ENCODE results near the gene NT5E.
A peak's percentile ranks its signal among the peaks of the same experiment; 100 is the strongest.

Gene NT5E

DNA sequence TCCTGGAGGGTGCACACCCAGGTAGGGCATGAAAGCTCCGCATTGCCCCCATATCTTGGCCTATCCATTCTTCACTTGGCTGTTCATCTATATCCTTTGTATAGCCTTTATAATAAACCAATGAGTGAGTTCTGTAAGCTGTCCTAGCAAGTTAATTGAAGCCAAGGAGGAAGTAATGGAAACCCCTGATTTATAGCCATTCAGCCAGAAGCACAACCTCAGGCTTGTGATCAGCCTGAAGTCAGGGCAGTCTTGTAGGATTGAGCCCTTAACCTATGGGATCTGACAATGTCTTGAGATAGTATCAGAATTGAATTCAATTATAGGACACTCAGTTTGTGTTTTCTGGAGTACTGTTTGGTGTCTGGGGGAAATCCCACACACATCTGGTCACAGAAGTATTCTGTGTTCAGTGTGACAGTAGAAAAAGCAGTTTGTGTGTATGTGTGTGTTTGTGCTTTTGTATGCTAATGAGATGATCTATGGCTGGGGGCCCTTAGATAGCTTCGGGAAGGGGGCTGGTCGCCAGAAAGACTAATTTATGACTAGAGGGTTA lies 5.7 kb downstream of the NT5E start:
- TF ChIP-seq, protein P1, sequence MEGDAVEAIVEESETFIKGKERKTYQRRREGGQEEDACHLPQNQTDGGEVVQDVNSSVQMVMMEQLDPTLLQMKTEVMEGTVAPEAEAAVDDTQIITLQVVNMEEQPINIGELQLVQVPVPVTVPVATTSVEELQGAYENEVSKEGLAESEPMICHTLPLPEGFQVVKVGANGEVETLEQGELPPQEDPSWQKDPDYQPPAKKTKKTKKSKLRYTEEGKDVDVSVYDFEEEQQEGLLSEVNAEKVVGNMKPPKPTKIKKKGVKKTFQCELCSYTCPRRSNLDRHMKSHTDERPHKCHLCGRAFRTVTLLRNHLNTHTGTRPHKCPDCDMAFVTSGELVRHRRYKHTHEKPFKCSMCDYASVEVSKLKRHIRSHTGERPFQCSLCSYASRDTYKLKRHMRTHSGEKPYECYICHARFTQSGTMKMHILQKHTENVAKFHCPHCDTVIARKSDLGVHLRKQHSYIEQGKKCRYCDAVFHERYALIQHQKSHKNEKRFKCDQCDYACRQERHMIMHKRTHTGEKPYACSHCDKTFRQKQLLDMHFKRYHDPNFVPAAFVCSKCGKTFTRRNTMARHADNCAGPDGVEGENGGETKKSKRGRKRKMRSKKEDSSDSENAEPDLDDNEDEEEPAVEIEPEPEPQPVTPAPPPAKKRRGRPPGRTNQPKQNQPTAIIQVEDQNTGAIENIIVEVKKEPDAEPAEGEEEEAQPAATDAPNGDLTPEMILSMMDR (IDR thresholded peaks at IDR 0.05; ENCODE audit: low read depth, low read length) = no peak
- no peak overlapping the region for H3K4me3 ChIP-seq (replicated peaks in 1 of 2; ENCODE audit: low read depth in 2 of 2, low read length in 2 of 2)
- DNase-seq (ENCODE audit: low read depth in 2 of 2) = no peak

DNA sequence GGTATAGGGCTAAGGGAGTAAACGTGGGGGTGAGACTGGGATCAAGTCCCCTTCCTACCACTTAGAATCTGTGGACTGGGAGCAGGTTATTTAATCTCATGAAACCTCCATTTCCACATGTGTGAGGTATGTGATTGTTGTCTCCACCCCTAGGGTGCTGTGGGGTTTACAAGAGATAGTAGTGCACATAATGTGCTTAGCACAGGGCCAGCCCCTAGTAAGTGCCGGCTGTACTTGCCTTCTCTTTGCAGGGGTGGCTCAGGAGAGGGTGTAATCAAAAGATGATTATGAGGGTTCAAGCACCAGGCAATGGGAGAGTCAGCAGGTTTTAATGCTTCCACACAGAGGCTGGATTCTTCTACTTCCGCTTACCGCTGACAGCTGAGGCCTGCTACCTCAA lies 6.9 kb downstream of the NT5E start:
- TF ChIP-seq, protein P1 (IDR thresholded peaks at IDR 0.05; ENCODE audit: low read depth, low read length) = no peak
- H3K4me3 ChIP-seq (replicated peaks in 1 of 2; ENCODE audit: low read depth in 2 of 2, low read length in 2 of 2) = no peak overlapping the region
- DNase-seq (ENCODE audit: low read depth in 2 of 2) = no peak

DNA sequence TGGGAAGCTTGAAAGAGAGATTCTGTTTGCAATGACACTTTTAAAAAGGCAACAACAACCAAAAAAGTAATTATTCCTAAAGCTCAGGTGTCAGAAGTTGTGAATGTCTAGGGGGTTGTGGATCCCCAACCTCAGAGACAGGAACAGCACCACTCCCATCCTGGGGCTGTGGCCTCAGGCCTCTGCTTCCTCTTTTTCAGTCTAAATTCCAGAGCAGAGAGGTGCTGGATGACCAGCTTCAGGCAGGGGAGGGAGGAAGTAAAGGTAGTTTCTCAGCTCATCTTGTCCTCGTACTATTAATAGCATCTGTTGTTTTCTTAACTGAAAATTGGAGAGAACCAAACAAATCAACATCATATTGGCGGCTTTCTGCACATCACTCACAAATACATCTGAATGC lies 8.3 kb downstream of the NT5E start:
- TF ChIP-seq, protein P1 (IDR thresholded peaks at IDR 0.05; ENCODE audit: low read depth, low read length) = no peak
- no peak for DNase-seq (ENCODE audit: low read depth in 2 of 2)
- H3K4me3 ChIP-seq (replicated peaks in 1 of 2; ENCODE audit: low read depth in 2 of 2, low read length in 2 of 2) = no peak overlapping the region

DNA sequence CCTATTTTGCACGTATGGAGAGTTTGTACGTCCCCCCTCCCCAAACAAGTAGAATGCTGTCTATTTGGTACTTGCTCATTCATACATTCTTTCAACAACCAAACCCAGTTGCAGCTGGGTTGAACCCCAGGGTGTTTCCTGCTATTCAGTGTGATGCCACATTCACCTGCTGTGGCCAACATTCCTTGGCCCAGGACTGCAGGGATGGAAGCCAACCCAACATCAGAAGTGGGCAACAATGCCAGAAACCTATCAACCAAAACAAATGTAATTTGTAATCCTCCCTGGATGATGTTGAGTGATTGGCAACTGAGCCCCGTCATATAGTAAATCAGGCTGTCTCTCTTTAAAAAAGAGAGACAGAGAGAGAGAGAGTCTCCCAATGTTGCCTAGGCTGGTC lies 8.9 kb downstream of the NT5E start:
- no peak overlapping the region for H3K4me3 ChIP-seq (replicated peaks in 1 of 2; ENCODE audit: low read depth in 2 of 2, low read length in 2 of 2)
- TF ChIP-seq, protein P1 (IDR thresholded peaks at IDR 0.05; ENCODE audit: low read depth, low read length) = no peak
- DNase-seq (ENCODE audit: low read depth in 2 of 2) = peak; percentile 38 to 49

DNA sequence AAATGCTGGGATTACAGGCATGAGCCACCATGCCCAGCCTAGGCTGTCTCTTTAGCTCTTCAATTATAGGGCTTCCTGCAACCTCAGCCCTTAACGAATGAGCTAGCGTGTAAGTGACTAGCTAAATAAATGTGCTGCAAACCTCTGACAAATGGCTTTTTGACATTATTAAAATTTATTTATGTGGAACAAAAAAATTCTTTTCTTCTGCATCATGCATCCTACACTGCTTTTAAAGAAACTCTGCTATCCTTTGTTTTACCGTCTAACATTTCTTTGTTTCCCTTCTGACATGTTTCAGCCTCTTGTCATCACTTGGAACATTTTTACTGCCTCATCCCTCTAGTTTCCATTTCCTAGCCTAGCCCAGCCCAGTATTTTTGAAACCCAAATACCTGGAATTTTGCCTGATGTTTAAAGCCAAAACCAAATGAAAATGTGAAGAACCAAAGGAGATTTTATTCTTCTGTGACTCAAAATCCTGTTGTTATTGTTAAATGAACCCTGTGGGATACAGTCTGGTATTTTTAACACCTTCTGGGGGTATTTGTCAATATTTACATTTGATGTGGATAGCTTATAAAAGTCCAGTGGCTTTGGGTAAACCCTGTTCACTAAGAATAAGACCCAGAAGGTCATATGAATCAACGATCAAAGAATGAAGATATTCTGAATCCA lies 9.5 kb downstream of the NT5E start:
- H3K4me3 ChIP-seq (replicated peaks in 1 of 2; ENCODE audit: low read depth in 2 of 2, low read length in 2 of 2) = no peak overlapping the region
- TF ChIP-seq, protein P1 (IDR thresholded peaks at IDR 0.05; ENCODE audit: low read depth, low read length) = no peak
- peak; percentile 89 to 93 for DNase-seq (ENCODE audit: low read depth in 2 of 2)

DNA sequence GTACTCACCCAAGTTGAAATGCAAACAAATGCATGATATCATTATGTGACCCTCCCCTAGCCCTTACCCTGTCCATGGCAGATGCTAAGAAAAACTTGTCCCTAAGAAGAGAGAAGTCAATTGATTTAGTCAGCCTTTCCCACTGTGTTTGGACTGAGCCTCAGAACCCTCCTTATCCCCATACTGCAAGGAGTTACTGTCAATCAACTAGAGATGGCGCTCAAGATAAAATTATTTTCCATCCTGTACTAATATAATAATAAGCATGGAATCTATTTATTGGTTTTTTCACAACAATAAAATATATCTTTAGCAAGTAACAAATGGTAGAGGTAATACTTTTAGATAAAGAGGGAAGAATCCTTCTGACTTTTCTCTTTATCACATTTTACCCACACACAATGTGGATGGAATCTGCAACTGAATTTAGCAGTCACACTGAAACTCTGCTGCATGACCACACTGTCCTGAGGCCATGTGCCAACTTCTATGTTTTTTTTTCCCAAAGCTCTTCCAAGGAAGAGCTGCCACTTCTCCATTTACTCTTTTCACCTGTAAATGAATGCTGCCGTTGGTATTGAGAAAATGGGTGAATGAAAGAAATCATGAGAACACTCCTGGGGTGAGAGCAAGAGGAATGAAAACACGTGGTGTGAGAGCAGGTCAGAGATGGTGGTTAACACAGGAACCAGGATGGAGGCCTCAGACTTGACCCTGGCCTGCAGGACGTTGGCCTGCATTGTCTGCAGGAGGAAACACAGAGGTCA lies 10.5 kb downstream of the NT5E start:
- TF ChIP-seq, protein P1 (IDR thresholded peaks at IDR 0.05; ENCODE audit: low read depth, low read length) = no peak

More for the DNA sequence above, 10.5 kb downstream of the NT5E start:
- no peak overlapping the region for H3K4me3 ChIP-seq (replicated peaks in 1 of 2; ENCODE audit: low read depth in 2 of 2, low read length in 2 of 2)
- DNase-seq (ENCODE audit: low read depth in 2 of 2) = peak in 1 of 2 donors; percentile 34
